GM21528 (cell line): ENCODE results near the gene BBS10.
"Not testable (repeated sequence)": the region's sequence is repeated elsewhere in the genome, so short reads cannot be mapped to it uniquely, and the experiment has no call there.

ENCODE experiments used
- ATAC-seq: cut with Tn5 transposase; IDR thresholded peaks from one replicate; pipeline ENCODE4 v1.9.1; 2021; ENCODE audit warnings: mild to moderate bottlenecking, moderate library complexity; ENCODE audit not compliant: unreplicated experiment, low FRiP score

Gene BBS10

DNA sequence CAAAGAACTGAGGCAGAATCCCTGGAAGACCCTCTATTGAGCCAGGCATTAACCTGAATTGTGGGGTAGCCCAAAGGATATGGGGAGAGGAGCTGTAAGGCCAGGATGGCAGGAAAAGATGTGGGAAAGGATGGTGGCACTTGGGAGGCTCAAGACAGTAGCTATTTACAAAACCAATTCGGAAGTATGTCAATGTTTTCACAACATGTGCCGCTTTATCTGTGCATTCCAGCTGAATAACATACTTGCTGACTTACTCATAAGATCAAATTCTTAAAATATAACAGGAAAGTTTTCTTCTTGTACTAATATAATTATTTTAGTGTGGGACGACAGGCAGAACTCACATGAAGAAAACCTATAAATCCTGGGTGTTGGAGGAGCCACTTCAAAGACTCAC is 10.6 kb downstream of the BBS10 start:
- ATAC-seq, result no peak

DNA sequence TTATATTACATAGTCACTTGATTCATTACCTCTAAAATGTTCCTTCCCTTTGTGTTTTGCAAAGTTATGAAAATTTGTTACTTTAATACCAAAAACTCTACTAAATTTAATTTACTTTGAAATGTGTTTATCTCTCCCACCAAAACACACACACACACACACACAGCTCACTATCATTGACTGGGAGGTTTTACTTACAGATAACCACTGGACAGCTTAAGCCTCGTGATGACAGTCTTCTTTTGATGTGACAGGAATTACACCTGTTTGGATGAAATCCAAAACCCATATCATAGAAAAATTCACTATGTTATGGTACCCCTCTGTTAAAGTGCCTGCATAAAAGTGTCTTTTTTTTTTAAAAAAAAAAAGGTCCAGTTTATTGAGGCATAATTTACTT is 15.6 kb downstream of the BBS10 start:
- no peak for ATAC-seq

DNA sequence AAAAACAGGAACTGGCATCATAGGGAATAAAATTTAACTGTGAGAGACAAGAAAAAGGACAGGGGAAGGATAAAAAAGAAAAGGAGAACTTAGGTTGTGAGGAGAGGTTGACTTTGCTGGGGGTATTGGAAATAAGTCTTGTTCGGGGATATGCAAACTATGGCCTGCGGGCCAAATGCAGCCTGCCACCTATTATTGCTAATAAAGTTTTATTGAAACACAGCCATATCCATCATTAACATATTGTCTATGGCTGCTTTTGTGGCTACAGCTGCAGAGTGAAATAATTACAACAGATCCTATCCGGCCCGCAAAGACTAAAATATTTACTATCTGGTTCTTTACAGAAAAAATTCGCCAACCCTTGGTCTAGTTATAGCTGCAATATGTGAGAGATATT is 18.6 kb downstream of the BBS10 start:
- ATAC-seq, result no peak

DNA sequence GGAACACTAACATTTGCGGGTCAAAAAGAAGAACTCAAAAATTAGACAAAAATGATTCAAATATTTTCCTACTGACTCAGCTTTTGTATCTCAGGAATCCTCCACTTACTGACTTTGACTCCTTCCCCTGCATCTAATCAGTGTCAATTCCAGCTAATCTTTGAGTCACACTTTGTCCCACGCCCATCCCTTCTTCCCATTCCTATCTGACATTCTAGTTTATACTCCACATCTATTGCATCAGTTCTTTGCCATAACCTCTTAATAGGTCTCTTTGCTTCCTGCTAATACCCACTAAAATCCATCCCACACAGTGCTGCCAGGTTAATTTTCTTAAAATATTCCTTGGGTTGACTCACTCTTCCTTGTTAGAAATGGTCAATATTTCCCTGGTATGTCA is 19.1 kb downstream of the BBS10 start:
- ATAC-seq, result no peak

- not testable (repeated sequence) for ATAC-seq
Measured at GRCh38 chr12:76319595-76320319, 28.5 kb downstream of the BBS10 start.

GRCh38 chr12:76318773-76319594 is 29.2 kb downstream of the BBS10 start:
- ATAC-seq, result no peak

DNA sequence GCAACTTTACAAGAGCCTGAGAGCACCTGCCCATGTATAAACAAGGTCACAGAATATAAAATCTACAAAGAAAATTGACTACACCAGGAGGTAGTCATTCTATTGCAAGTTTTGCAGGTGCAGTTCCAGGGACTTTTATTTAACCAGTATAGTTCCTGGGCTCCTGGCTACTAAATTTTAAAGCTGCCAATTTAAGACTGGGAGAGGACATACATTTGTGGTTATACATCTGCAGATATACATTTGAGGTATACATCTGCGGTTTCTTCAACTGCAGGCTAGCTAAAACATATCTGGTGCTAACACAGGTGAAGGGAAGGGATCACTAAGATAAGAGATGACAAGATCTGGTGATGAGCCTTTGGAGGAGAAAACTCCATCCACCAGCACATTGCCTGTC is 30.2 kb downstream of the BBS10 start:
- no peak for ATAC-seq

GRCh38 chr12:76316468-76316867 is 31.7 kb downstream of the BBS10 start:
- no peak for ATAC-seq

DNA sequence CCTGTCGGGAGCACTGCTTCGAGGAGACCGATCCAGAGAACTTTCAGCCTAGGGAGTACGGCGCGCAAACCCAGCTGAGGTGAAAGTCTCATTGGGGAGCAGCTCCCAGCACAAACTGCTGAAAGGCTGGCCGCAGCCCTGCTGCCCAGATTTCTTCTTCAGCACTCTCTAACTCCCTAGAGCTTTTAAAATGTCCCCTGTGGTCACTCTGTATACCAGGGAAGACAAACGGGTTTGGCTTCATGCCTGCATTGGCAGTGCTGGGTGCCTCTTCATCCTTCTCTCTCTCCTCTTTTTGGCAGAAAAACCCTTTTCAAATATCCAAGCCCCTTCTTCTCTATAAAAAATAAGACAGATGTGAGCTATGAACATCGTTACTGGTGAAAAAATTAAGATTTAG is 34.9 kb downstream of the BBS10 start:
- ATAC-seq, result no peak

DNA sequence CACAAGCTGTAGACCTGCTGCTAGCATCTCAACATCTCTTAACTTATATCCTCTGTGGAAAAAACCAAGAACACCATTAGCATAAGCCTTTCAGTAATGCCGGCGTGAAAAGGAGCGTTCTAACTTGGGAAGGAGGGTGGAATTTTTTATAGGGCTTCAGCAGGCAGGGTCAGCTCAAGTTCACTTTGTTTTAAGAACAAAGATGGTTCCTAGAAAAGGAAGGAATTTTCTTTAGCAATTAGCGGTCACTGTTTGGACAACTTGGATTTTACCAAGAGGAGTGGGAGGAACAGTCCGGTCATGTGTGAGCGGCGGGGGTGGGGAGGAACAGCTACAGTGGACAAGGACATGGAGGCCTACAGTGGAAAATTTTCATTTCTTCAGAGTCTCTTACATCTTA is 35.9 kb downstream of the BBS10 start:
- no peak for ATAC-seq

- no peak for ATAC-seq
Measured at GRCh38 chr12:76311796-76312195, 36.4 kb downstream of the BBS10 start.

- no peak for ATAC-seq
Measured at GRCh38 chr12:76310110-76310509, 38.1 kb downstream of the BBS10 start.

DNA sequence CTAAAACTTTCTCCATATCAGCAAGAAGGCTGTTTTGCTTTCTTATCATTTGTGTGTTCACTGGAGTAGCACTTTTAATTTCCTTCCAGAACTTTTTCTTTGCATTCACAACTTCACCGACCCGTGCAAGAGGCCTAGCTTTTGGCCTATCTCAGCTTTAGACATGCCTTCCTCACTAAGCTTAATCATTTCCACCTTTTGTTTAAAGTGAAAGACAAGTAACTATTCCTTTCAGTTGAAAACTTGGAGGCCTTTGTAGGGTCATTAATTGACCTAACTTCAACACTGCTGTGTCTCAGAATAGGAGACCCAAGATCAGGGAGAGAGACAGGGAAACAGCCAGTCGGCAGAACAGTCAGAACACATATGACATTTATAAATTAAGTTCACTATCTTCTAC is 39.3 kb downstream of the BBS10 start:
- no peak for ATAC-seq

- ATAC-seq, result no peak
Measured at GRCh38 chr12:76307083-76307482, 41.1 kb downstream of the BBS10 start.

DNA sequence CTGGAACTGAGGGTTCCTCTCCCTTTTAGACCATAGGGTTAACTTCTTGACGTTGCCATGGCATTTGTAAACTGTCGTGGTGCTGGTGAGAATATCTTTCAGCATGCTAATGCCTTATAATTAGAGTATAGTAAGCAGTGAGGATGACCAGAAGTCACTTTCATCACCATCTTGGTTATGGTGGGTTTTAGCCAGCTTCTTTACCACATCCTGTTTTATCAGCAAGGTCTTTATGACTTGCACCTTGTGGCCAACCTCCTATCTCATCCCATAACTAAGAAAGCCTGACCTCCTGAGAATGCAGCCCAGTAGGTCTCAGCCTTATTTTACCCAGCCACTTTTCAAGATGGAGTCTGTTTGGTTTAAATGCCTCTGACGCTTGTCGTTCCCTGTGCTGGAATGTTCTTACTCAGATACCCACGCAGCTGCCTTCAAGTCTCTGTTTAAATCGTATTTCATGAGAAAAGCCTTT is 44.2 kb downstream of the BBS10 start:
- no peak for ATAC-seq

GRCh38 chr12:76303365-76303764 is 44.9 kb downstream of the BBS10 start:
- ATAC-seq, result no peak

DNA sequence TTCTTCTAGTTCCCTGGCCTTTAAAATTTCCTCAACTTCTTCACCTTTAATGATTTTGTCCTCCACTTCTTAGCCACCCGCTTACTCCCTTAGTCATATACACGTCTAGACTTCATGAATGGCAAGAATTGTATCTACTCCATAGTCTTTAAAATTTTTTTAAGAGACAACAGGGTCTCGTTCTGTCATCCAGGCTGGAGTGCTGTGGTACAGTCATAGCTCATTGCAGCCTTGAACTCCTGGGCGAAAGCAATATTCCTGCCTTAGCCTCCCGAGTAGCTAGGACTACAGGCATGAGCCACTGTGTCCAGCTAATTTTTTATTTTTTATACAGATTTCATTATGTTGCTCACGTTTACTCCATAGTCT is 47.9 kb downstream of the BBS10 start:
- no peak for ATAC-seq

DNA sequence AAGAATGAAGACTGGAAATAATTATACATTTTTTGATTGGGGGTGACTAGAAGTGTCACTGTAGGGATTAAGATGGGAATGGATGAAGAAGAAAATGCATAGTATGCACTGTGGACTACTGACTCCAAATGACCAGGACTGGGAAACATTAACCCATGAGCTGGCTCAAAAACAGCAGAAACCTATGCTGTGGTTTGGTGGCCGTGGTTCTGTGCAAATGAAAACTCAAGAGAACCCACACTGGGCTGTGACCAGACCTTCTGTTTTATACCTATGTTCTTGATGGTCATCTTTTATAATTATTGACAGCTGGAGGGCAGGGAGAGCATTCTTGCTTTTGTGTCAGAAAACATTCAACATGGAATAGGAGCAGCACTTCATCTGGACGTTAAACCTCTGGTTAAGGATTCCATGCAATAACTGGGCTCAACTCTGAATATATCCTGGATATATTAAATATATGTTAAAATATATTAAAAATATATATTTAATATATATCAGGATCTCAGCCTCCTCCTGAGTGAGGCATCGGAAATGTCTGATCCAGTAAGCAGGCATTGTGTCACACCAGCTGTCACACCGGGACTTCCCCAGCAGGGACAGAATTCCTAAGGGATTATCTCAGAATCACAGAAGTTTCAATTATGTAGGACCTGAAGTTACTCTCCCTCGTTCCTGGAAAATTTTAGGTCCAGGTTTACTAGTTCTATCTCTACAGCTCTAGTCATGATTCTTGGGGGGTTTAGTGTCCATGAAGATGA is 48.5 kb downstream of the BBS10 start:
- no peak for ATAC-seq
